H1 (cell line): ENCODE measurements around the gene DAB2IP. TPM values are rescaled to one million over a fixed set of nuclear protein-coding genes. Genes with fewer than 3 reads are reported as not detected.

Experiments
- CHD2 ChIP-seq: IDR thresholded peaks from 2 replicates; pipeline ENCODE4 v1.6.1; 2012; ENCODE audit warnings: low read length, improper control_type of control experiment
- GTF2F1 ChIP-seq: IDR thresholded peaks from 2 replicates; pipeline ENCODE4 v1.6.1; 2012; ENCODE audit warnings: low read depth, low read length, improper control_type of control experiment, borderline replicate concordance
- HDAC6 ChIP-seq: IDR thresholded peaks from one replicate; pipeline ENCODE4 v1.7.1; 2012; ENCODE audit warnings: low read depth, mild to moderate bottlenecking, inconsistent platforms, low read length, moderate library complexity
- KDM5A ChIP-seq: fragments of 200-600 bp; IDR thresholded peaks from 2 replicates; pipeline ENCODE4 v1.7.1; 2012; ENCODE audit warnings: mild to moderate bottlenecking, low read length, inconsistent platforms, mixed read lengths
- SIN3A ChIP-seq, 2 experiments: IDR thresholded peaks in 1 of 2; conservative IDR thresholded peaks in 1 of 2; 2 replicates each; pipeline ENCODE4 v1.6.1; 2011 to 2012; ENCODE audit warnings: low read length in 2 of 2, improper control_type of control experiment in 1 of 2, low read depth in 1 of 2, mild to moderate bottlenecking in 1 of 2
- SP1 ChIP-seq: IDR thresholded peaks from 2 replicates; pipeline ENCODE4 v1.6.1; 2011; ENCODE audit warnings: low read depth, low read length
- TAF7 ChIP-seq: optimal IDR thresholded peaks from 2 replicates; pipeline ENCODE3; 2011; ENCODE audit warnings: low read depth, mild to moderate bottlenecking, inconsistent platforms, low read length, moderate library complexity, borderline replicate concordance
- YY1 ChIP-seq: IDR thresholded peaks from 2 replicates; pipeline ENCODE4 v1.6.1; 2011; ENCODE audit warnings: low read depth, mild to moderate bottlenecking, low read length
- polyA plus RNA-seq, 7 experiments: library from polyadenylated mRNA; depleted of rRNA in 3 of 7; stranded (reverse) in 5 of 7; unstranded in 2 of 7; fragments of >200 nt in 5 of 7; fragments of 200-250 nt in 2 of 7; gene quantifications; 1 replicate in 5 of 7; 2 replicates in 1 of 7; 4 replicates in 1 of 7; pipeline versions ENCODE4 v1.2.1 to v1.2.3, GENCODE V29; 2011 to 2013; ENCODE audit warnings: missing spikeins in 2 of 7, mixed read lengths in 2 of 7
- total RNA-seq: library from RNA; stranded (reverse); fragmentation: NEBNext Ultra II Directional; extraction: Animal tissue kit (Norgen Biotek cat#: 25700); gene quantifications from 2 replicates; pipeline ENCODE4 v1.2.1, GENCODE V29; 2021
- TF ChIP-seq, protein P1 (sequence below): IDR thresholded peaks from 2 replicates; pipeline ENCODE4 v1.6.1; 2011; ENCODE audit warnings: low read length, improper control_type of control experiment

The DAB2IP gene
- total and polyA plus RNA-seq, 2 of the 8 experiments (the other 6 are each of a cell fraction or from before 2014, with no cell fraction given), result 19.7 to 39.5 TPM

DNA sequence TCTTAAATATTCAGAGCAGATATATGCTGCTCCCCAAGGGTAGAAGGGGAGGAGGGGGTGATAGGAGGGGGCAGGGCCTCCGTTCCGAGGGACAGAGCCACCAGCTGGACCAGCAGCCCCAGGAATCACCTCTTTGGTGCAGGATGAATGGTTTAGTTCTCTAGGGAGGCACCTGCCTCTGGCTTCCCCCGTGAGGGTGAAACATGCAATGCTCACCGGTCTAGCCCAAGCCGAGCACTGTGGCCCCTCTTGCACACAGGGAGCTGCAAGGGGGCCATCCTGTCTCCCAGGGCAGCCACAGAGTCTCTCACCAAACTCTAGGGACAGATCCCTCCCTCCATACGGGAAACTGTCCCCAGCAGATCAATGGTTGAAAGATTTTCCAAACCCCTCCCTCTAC, 163.7 kb downstream of the DAB2IP start (continued):
- TF ChIP-seq, protein P1, sequence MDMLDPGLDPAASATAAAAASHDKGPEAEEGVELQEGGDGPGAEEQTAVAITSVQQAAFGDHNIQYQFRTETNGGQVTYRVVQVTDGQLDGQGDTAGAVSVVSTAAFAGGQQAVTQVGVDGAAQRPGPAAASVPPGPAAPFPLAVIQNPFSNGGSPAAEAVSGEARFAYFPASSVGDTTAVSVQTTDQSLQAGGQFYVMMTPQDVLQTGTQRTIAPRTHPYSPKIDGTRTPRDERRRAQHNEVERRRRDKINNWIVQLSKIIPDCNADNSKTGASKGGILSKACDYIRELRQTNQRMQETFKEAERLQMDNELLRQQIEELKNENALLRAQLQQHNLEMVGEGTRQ, result no peak
- TF ChIP-seq GTF2F1, result no peak
- TF ChIP-seq SP1, result no peak
- no peak for TF ChIP-seq SIN3A (conservative IDR thresholded peaks at IDR 0.05 in 1 of 2, IDR thresholded peaks at IDR 0.05 in 1 of 2; ENCODE audit: low read depth in 1 of 2, low read length in 2 of 2)
- no peak for TF ChIP-seq TAF7
- TF ChIP-seq HDAC6, result no peak
- TF ChIP-seq CHD2, result no peak
- no peak for TF ChIP-seq KDM5A
- TF ChIP-seq YY1, result no peak
